NCI-H1417 treated with DMSO at 0.1 percent for 48 hours (cell line): ENCODE measurements around the gene S100A10.

ENCODE experiments used
- DNase-seq: peaks from one replicate; lab custom pipeline; 2025; lab: John Stamatoyannopoulos, UW

The S100A10 gene

GRCh38 chr1:151993734-151994496 is at the start of gene S100A10:
Gene S100A10, minus strand, starts transcription at chr1:151993859. Its CDS starts 7,629 bp downstream, at chr1:151986230.
- DNase-seq: no peak

GRCh38 chr1:152042030-152042429 is 48.4 kb upstream of the S100A10 start:
- no peak for DNase-seq

GRCh38 chr1:152039886-152040285 is 46.2 kb upstream of the S100A10 start:
- no peak for DNase-seq

- no peak for DNase-seq
Observed at GRCh38 chr1:152039461-152039860, 45.8 kb upstream of the S100A10 start.

GRCh38 chr1:152038871-152039270 is 45.2 kb upstream of the S100A10 start:
- DNase-seq: no peak

- no peak for DNase-seq
Observed at GRCh38 chr1:152036267-152037216, 42.9 kb upstream of the S100A10 start, which contains the start of gene S100A11. Gene S100A11, minus strand, starts transcription at chr1:152037004. Its CDS starts 89 bp downstream, at chr1:152036915.

GRCh38 chr1:152035539-152036266 is 42.0 kb upstream of the S100A10 start:
- DNase-seq: no peak

GRCh38 chr1:152034654-152035538 is 41.2 kb upstream of the S100A10 start:
- no peak for DNase-seq

- no peak for DNase-seq
Observed at GRCh38 chr1:152034324-152034653, 40.6 kb upstream of the S100A10 start.

GRCh38 chr1:152029929-152030211 is 36.2 kb upstream of the S100A10 start:
- no peak for DNase-seq

GRCh38 chr1:152029144-152029928 is 35.7 kb upstream of the S100A10 start:
- no peak for DNase-seq

- DNase-seq: no peak
Observed at GRCh38 chr1:152026895-152027294, 33.2 kb upstream of the S100A10 start.

- DNase-seq: no peak
Observed at GRCh38 chr1:152024223-152024622, 30.6 kb upstream of the S100A10 start.

GRCh38 chr1:152023221-152023620 is 29.6 kb upstream of the S100A10 start:
- DNase-seq: no peak

GRCh38 chr1:152022474-152022873 is 28.8 kb upstream of the S100A10 start:
- no peak for DNase-seq

GRCh38 chr1:152021569-152021968 is 27.9 kb upstream of the S100A10 start:
- no peak for DNase-seq

GRCh38 chr1:152020849-152021248 is 27.2 kb upstream of the S100A10 start:
- DNase-seq: no peak

- no peak for DNase-seq
Observed at GRCh38 chr1:152018537-152018936, 24.9 kb upstream of the S100A10 start.

GRCh38 chr1:152015766-152016165 is 22.1 kb upstream of the S100A10 start:
- no peak for DNase-seq

GRCh38 chr1:152014943-152015342 is 21.3 kb upstream of the S100A10 start:
- DNase-seq: no peak
